HepG2 (cell line): ENCODE measurements around the gene LIN7A. TPM values are rescaled to one million over a fixed set of nuclear protein-coding genes. Genes with fewer than 3 reads are reported as not detected.
"Not testable (repeated sequence)": the region's sequence is repeated elsewhere in the genome, so short reads cannot be mapped to it uniquely, and the experiment has no call there.

ENCODE experiments used
- ATAC-seq: fragments of 200-7000 bp; cut with Tn5 transposase; 3 replicates; pipeline ENCODE4 v1.9.1; 2020; ENCODE audit warnings: mild to moderate bottlenecking, moderate library complexity
- BruUV-seq: library from RNA; stranded (reverse); fragments of 400-500 nt; replicated peaks from 2 replicates; lab custom pipeline; 2021; lab: Mats Ljungman, UMichigan
- CTCF ChIA-PET: fragments of 300-600 bp; formaldehyde crosslinking; extraction: SDS; loops from one replicate; lab custom pipeline; 2021; ENCODE audit warnings: low total read pairs, inconsistent platforms, low intra/inter-chr PET ratio; lab: Yijun Ruan, JAX
- POLR2A ChIA-PET: fragments of 350-600 bp; sonication (Branson Sonifier 250); formaldehyde crosslinking; loops from one replicate; lab custom pipeline; 2020; ENCODE audit warnings: antibody characterized with exemption, inconsistent platforms; lab: Yijun Ruan, JAX
- DNase-seq: peaks from one replicate; pipeline ENCODE4 v3.0.0-alpha.2; 2015; ENCODE audit warnings: low spot score
- FAIRE-seq: peaks from 3 replicates; lab custom pipeline; 2011; peaks lifted over from hg19 to GRCh38; lab: Jason Lieb, UNC
- H2AFZ ChIP-seq: one replicate; pipeline ENCODE4 v1.6.1; 2011; ENCODE audit warnings: low read length, inconsistent platforms
- H3K27ac ChIP-seq: fragments of 300-600 bp; 3 replicates; pipeline ENCODE4 v1.8.0; 2011; ENCODE audit warnings: mixed run types, mild to moderate bottlenecking, mixed read lengths, low read length, inconsistent platforms; ENCODE audit not compliant: insufficient read depth; ENCODE audit errors: extremely low read length
- H3K27me3 ChIP-seq, 2 experiments: fragments of 200-600 bp in 1 of 2; 2 replicates in 1 of 2; 3 replicates in 1 of 2; pipeline versions ENCODE4 v1.6.0 to v1.8.0; 2011; ENCODE audit warnings: low read length in 2 of 2, mild to moderate bottlenecking in 2 of 2, moderate library complexity in 2 of 2, inconsistent platforms in 1 of 2; ENCODE audit not compliant: insufficient read depth in 2 of 2, control insufficient read depth in 1 of 2
- H3K36me3 ChIP-seq, 2 experiments: fragments of 200-600 bp in 1 of 2; replicated peaks in 1 of 2; 2 replicates in 1 of 2; 3 replicates in 1 of 2; pipeline versions ENCODE4 v1.5.1 to v1.8.0; 2011; ENCODE audit warnings: low read length in 2 of 2, inconsistent platforms in 1 of 2; ENCODE audit not compliant: insufficient read depth in 2 of 2, control insufficient read depth in 1 of 2
- H3K4me1 ChIP-seq: 2 replicates; pipeline ENCODE4 v1.5.1; 2012; ENCODE audit warnings: low read length, inconsistent platforms; ENCODE audit not compliant: insufficient read depth
- H3K4me2 ChIP-seq: 2 replicates; pipeline ENCODE4 v1.6.0; 2011; ENCODE audit warnings: low read depth, low read length, inconsistent platforms
- H3K4me3 ChIP-seq, 3 experiments: fragments of 200-600 bp in 1 of 3; sonication (generic), shearing (Covaris generic) in 1 of 3; replicated peaks in 1 of 3; 2 replicates each; pipeline ENCODE4 v1.5.1; 2011 to 2016; ENCODE audit warnings: low read length in 3 of 3, inconsistent platforms in 2 of 3, low read depth in 2 of 3, mild to moderate bottlenecking in 2 of 3, control low read depth in 1 of 3, mixed read lengths in 1 of 3; ENCODE audit not compliant: insufficient read depth in 1 of 3
- H3K79me2 ChIP-seq: one replicate; pipeline ENCODE4 v1.6.1; 2011; ENCODE audit warnings: low read length, inconsistent platforms; ENCODE audit not compliant: insufficient read depth
- H3K9ac ChIP-seq: 2 replicates; pipeline ENCODE4 v1.6.0; 2011; ENCODE audit warnings: mild to moderate bottlenecking, low read depth, low read length, inconsistent platforms; ENCODE audit not compliant: insufficient read depth
- H3K9me3 ChIP-seq: 2 replicates; pipeline ENCODE4 v1.5.1; 2012; ENCODE audit warnings: mild to moderate bottlenecking, low read length
- H4K20me1 ChIP-seq: 2 replicates; pipeline ENCODE4 v1.6.0; 2011; ENCODE audit warnings: inconsistent platforms, mild to moderate bottlenecking, low read length, moderate library complexity; ENCODE audit not compliant: insufficient read depth
- ELF1 ChIP-seq: sonication (generic); formaldehyde crosslinking; IDR thresholded peaks from 2 replicates; pipeline ENCODE4 v1.4.0; 2020; ENCODE audit warnings: missing genetic modification reagents
- HNRNPLL ChIP-seq: fragments of 200-400 bp; formaldehyde crosslinking; IDR thresholded peaks from 2 replicates; pipeline ENCODE4 v1.6.1; 2017; ENCODE audit warnings: mild to moderate bottlenecking, low read depth, low read length; ENCODE audit not compliant: poor library complexity, severe bottlenecking
- IRX3 ChIP-seq: sonication (generic); formaldehyde crosslinking; IDR thresholded peaks from 2 replicates; pipeline ENCODE4 v1.8.1; 2023; ENCODE audit warnings: mild to moderate bottlenecking, low read depth, missing genetic modification reagents, borderline replicate concordance
- RBFOX2 ChIP-seq: fragments of 200-400 bp; formaldehyde crosslinking; IDR thresholded peaks from 2 replicates; pipeline ENCODE4 v1.6.1; 2017; ENCODE audit warnings: low read depth, mild to moderate bottlenecking, low read length
- REPIN1 ChIP-seq: sonication (generic); formaldehyde crosslinking; IDR thresholded peaks from 2 replicates; pipeline ENCODE4 v1.8.0; 2022; ENCODE audit warnings: missing genetic modification reagents, low read depth, mild to moderate bottlenecking, borderline replicate concordance
- SALL1 ChIP-seq: sonication (generic); formaldehyde crosslinking; IDR thresholded peaks from 2 replicates; pipeline ENCODE4 v1.8.0; 2022; ENCODE audit warnings: mild to moderate bottlenecking, missing genetic modification reagents
- ZNF292 ChIP-seq: sonication (generic); formaldehyde crosslinking; IDR thresholded peaks from 2 replicates; pipeline ENCODE4 v1.8.1; 2022; ENCODE audit warnings: mild to moderate bottlenecking, low read depth, missing genetic modification reagents, borderline replicate concordance
- ZNF891 ChIP-seq: sonication (generic); formaldehyde crosslinking; IDR thresholded peaks from 2 replicates; pipeline ENCODE4 v1.5.0; 2020; ENCODE audit warnings: mild to moderate bottlenecking, missing genetic modification reagents
- WGBS: methylation state at CpG from one replicate; pipeline ENCODE4 v1.1.6; 2017; ENCODE audit warnings: low lambda C conversion rate; 5-methylcytosine and 5-hydroxymethylcytosine counted together
- in situ Hi-C: cut with HindIII; loops from 2 replicates; pipeline ENCODE4 v1.10.0; 2017; ENCODE audit warnings: low pct_unique_long_range_greater_than_20kb; ENCODE audit not compliant: extremely low pct_ligation_motif_present
- intact Hi-C: fragments of 100-400 bp; cut with micrococcal nuclease; formaldehyde crosslinking; loops from one replicate; pipeline ENCODE4 v1.10.0; 2022; ENCODE audit not compliant: unreplicated experiment
- polyA plus RNA-seq, 8 experiments: library from polyadenylated mRNA; depleted of rRNA in 3 of 8; stranded (reverse) in 7 of 8; unstranded in 1 of 8; fragments of >200 nt; fragmentation: Illumina TruSeq in 4 of 8; extraction: Trizol in 4 of 8; gene quantifications; 2 replicates each; pipeline versions ENCODE4 v1.2.1 to v1.2.3, GENCODE V29; 2011 to 2016; ENCODE audit warnings: low read depth in 4 of 8, missing spikeins in 1 of 8, mixed read lengths in 1 of 8; ENCODE audit not compliant: insufficient read depth in 1 of 8
- total RNA-seq, 5 experiments: library from RNA; depleted of rRNA; stranded (reverse); fragments of >200 nt; fragmentation: Illumina TruSeq; extraction: Trizol; gene quantifications; 2 replicates each; pipeline ENCODE4 v1.2.3, GENCODE V29; 2016; ENCODE audit warnings: low read depth in 1 of 5

Gene LIN7A
- total and polyA plus RNA-seq, 2 of the 13 experiments (the other 11 are each of a cell fraction or from before 2014, with no cell fraction given) = 18.5 to 19.2 TPM

GRCh38 chr12:80791863-80792262 lies 145.9 kb downstream of the LIN7A start:
- Histone ChIP-seq H3K4me2 (no peak overlapping the region), H3K4me3 (no peak overlapping the region), H3K9me3 (no peaks in the 10 kb centered on the region), H2AFZ (no peak overlapping the region), H3K4me1 (no peaks in the 10 kb centered on the region), H4K20me1 (no peaks in the 10 kb centered on the region; the same call in 1 of the 2 replicates), H3K27ac (no peak overlapping the region), H3K79me2 (no peaks in the 10 kb centered on the region), H3K36me3 (no peaks in the 10 kb centered on the region), H3K27me3 (no peaks in the 10 kb centered on the region), H3K9ac (no peak overlapping the region)
- ChIA-PET CTCF (no interaction called here), POLR2A (no interaction called here)
- FAIRE-seq = no peak
- BruUV-seq = no TSS peak
- no peak for DNase-seq
- no peak for ATAC-seq
- TF ChIP-seq ZNF891 (CRISPR knock-in tag) (no peak), ZNF292 (CRISPR knock-in tag) (no peak), SALL1 (CRISPR knock-in tag) (no peak), RBFOX2 (no peak), REPIN1 (CRISPR knock-in tag) (no peak), IRX3 (CRISPR knock-in tag) (no peak), HNRNPLL (no peak), ELF1 (CRISPR knock-in tag) (no peak)
- intact Hi-C loops (no loop called here), in situ Hi-C loops (no loop called here)

- H3K9me3 ChIP-seq, in situ Hi-C loops, H3K9ac ChIP-seq, H3K4me2 ChIP-seq, H2AFZ ChIP-seq, ATAC-seq, DNase-seq, H3K79me2 ChIP-seq, H3K27me3 ChIP-seq, FAIRE-seq, H4K20me1 ChIP-seq, H3K4me3 ChIP-seq, H3K36me3 ChIP-seq, H3K4me1 ChIP-seq, H3K27ac ChIP-seq, CTCF ChIA-PET, BruUV-seq, intact Hi-C loops, POLR2A ChIA-PET: not testable (repeated sequence)
- 93% methylated on average over 10 of the region's 10 CpGs for WGBS
Measured at GRCh38 chr12:80788407-80788806, 149.3 kb downstream of the LIN7A start.

GRCh38 chr12:80782963-80783470 lies 154.7 kb downstream of the LIN7A start:
- in situ Hi-C loops, FAIRE-seq: not testable (repeated sequence)

More at GRCh38 chr12:80782963-80783470, 154.7 kb downstream of the LIN7A start:
- ATAC-seq, intact Hi-C loops, H3K4me3 ChIP-seq, H4K20me1 ChIP-seq, CTCF ChIA-PET, H2AFZ ChIP-seq, H3K9ac ChIP-seq, H3K27me3 ChIP-seq, H3K27ac ChIP-seq, BruUV-seq, DNase-seq, H3K36me3 ChIP-seq, H3K4me2 ChIP-seq, H3K79me2 ChIP-seq, H3K9me3 ChIP-seq, POLR2A ChIA-PET: not testable (repeated sequence)
- 93% methylated on average over 5 of the region's 5 CpGs for WGBS
- peaks cover 32% of the 10 kb centered on the region for H3K4me1 ChIP-seq
